WTC11 (cell line): ENCODE data around the gene RHOU. TPM values are rescaled to one million over a fixed set of nuclear protein-coding genes. Genes with fewer than 3 reads are reported as not detected.

ENCODE experiments used
- ATAC-seq: fragments of 200-7000 bp; cut with Tn5 transposase; 2 replicates; pipeline ENCODE4 v1.10.0; 2021; ENCODE audit warnings: mild to moderate bottlenecking, moderate library complexity
- CTCF ChIA-PET: fragments of 300-600 bp; sonication (Branson Sonifier 250); formaldehyde crosslinking; loops from one replicate; lab custom pipeline; 2021; ENCODE audit warnings: antibody characterized with exemption; lab: Charles Lee
- POLR2A ChIA-PET: fragments of 350-600 bp; sonication (Branson Sonifier 250); formaldehyde crosslinking; loops from one replicate; lab custom pipeline; 2021; ENCODE audit warnings: antibody characterized with exemption; lab: Charles Lee
- DNase-seq: peaks from one replicate; pipeline ENCODE4 v3.0.0; 2021; ENCODE audit warnings: low spot score
- H3K27ac Mint-ChIP-seq: 2 replicates; pipeline ENCODE4 v1.8.0; 2021; ENCODE audit warnings: mixed read lengths
- H3K27me3 Mint-ChIP-seq: 2 replicates; pipeline ENCODE4 v1.8.0; 2021; ENCODE audit warnings: low read depth, mild to moderate bottlenecking, moderate library complexity, mixed read lengths
- H3K36me3 Mint-ChIP-seq: 2 replicates; pipeline ENCODE4 v1.8.0; 2021; ENCODE audit warnings: mixed read lengths
- H3K4me1 Mint-ChIP-seq: 2 replicates; pipeline ENCODE4 v1.8.0; 2022; ENCODE audit warnings: mixed read lengths
- H3K4me3 Mint-ChIP-seq: 2 replicates; pipeline ENCODE4 v1.8.0; 2021; ENCODE audit warnings: mild to moderate bottlenecking, moderate library complexity, mixed read lengths
- H3K9me3 Mint-ChIP-seq: 2 replicates; pipeline ENCODE4 v1.8.0; 2021; ENCODE audit warnings: mixed read lengths
- CREM ChIP-seq: sonication (generic); formaldehyde crosslinking; IDR thresholded peaks from 2 replicates; pipeline ENCODE4 v1.8.1; 2022; ENCODE audit warnings: mild to moderate bottlenecking, missing genetic modification reagents, moderate library complexity
- ETV6 ChIP-seq: sonication (generic); formaldehyde crosslinking; IDR thresholded peaks from 2 replicates; pipeline ENCODE4 v1.8.1; 2022; ENCODE audit warnings: mild to moderate bottlenecking, missing genetic modification reagents
- FOXK1 ChIP-seq: sonication (generic); formaldehyde crosslinking; IDR thresholded peaks from 2 replicates; pipeline ENCODE4 v1.8.0; 2022; ENCODE audit warnings: mild to moderate bottlenecking, moderate library complexity, missing genetic modification reagents
- JAZF1 ChIP-seq: fragments of 250-450 bp; sonication (Bioruptor Pico); IDR thresholded peaks from 2 replicates; pipeline ENCODE4 v1.9.0; 2021; ENCODE audit warnings: moderate library complexity, mild to moderate bottlenecking, inconsistent platforms
- NFYB ChIP-seq: sonication (generic); formaldehyde crosslinking; conservative IDR thresholded peaks from 2 replicates; pipeline ENCODE4 v1.8.0; 2022; ENCODE audit warnings: low read depth, missing genetic modification reagents
- RELA ChIP-seq: sonication (generic); formaldehyde crosslinking; IDR thresholded peaks from 2 replicates; pipeline ENCODE4 v1.8.1; 2022; ENCODE audit warnings: missing genetic modification reagents, mild to moderate bottlenecking, borderline replicate concordance
- SMAD4 ChIP-seq: sonication (generic); formaldehyde crosslinking; IDR thresholded peaks from 2 replicates; pipeline ENCODE4 v1.8.0; 2022; ENCODE audit warnings: mild to moderate bottlenecking, missing genetic modification reagents
- SP1 ChIP-seq: sonication (generic); formaldehyde crosslinking; conservative IDR thresholded peaks from 2 replicates; pipeline ENCODE4 v1.8.1; 2022; ENCODE audit warnings: missing genetic modification reagents
- TCF7 ChIP-seq: sonication (generic); formaldehyde crosslinking; IDR thresholded peaks from 2 replicates; pipeline ENCODE4 v1.8.0; 2022; ENCODE audit warnings: mild to moderate bottlenecking, low read depth, missing genetic modification reagents, moderate library complexity
- TEAD1 ChIP-seq: sonication (generic); formaldehyde crosslinking; IDR thresholded peaks from 2 replicates; pipeline ENCODE4 v1.8.0; 2022; ENCODE audit warnings: mild to moderate bottlenecking, missing genetic modification reagents
- TEAD4 ChIP-seq: sonication (generic); formaldehyde crosslinking; IDR thresholded peaks from 2 replicates; pipeline ENCODE4 v1.8.0; 2022; ENCODE audit warnings: mild to moderate bottlenecking, missing genetic modification reagents
- ZNF263 ChIP-seq: sonication (generic); formaldehyde crosslinking; IDR thresholded peaks from 2 replicates; pipeline ENCODE4 v1.8.1; 2022; ENCODE audit warnings: low read depth, mild to moderate bottlenecking, moderate library complexity, missing genetic modification reagents
- ZNF317 ChIP-seq: sonication (generic); formaldehyde crosslinking; IDR thresholded peaks from 2 replicates; pipeline ENCODE4 v1.8.1; 2023; ENCODE audit warnings: low read depth, mild to moderate bottlenecking, moderate library complexity, missing genetic modification reagents, borderline replicate concordance
- total RNA-seq: library from RNA; stranded (reverse); gene quantifications from 3 replicates; pipeline ENCODE4 v1.2.3, GENCODE V29; 2021
- TF ChIP-seq, protein P1 (sequence below): sonication (generic); formaldehyde crosslinking; IDR thresholded peaks from 2 replicates; pipeline ENCODE4 v1.8.1; 2023; ENCODE audit warnings: mild to moderate bottlenecking, missing genetic modification reagents
- TF ChIP-seq, protein P2 (sequence below): fragments of 250-450 bp; sonication (Bioruptor Pico); IDR thresholded peaks from 2 replicates; pipeline ENCODE4 v1.9.0; 2021; ENCODE audit warnings: mild to moderate bottlenecking
- TF ChIP-seq, protein P3 (sequence below): sonication (generic); formaldehyde crosslinking; IDR thresholded peaks from 2 replicates; pipeline ENCODE4 v1.8.0; 2023; ENCODE audit warnings: missing genetic modification reagents
- TF ChIP-seq, protein P4 (sequence below): sonication (generic); formaldehyde crosslinking; IDR thresholded peaks from 2 replicates; pipeline ENCODE4 v1.8.1; 2023; ENCODE audit warnings: mild to moderate bottlenecking, moderate library complexity, missing genetic modification reagents
- TF ChIP-seq, protein P5 (sequence below): sonication (generic); formaldehyde crosslinking; IDR thresholded peaks from 2 replicates; pipeline ENCODE4 v1.8.1; 2022; ENCODE audit warnings: missing genetic modification reagents, borderline replicate concordance
- TF ChIP-seq, protein P6 (sequence below): sonication (generic); formaldehyde crosslinking; IDR thresholded peaks from 2 replicates; pipeline ENCODE4 v1.8.1; 2022; ENCODE audit warnings: mild to moderate bottlenecking, moderate library complexity, missing genetic modification reagents
- TF ChIP-seq, protein P7 (sequence below): sonication (generic); formaldehyde crosslinking; IDR thresholded peaks from 2 replicates; pipeline ENCODE4 v1.8.1; 2023; ENCODE audit warnings: mild to moderate bottlenecking, missing genetic modification reagents, borderline replicate concordance

RHOU gene
- total RNA-seq, 1 experiment from 2014 or later: 6.0 TPM

DNA sequence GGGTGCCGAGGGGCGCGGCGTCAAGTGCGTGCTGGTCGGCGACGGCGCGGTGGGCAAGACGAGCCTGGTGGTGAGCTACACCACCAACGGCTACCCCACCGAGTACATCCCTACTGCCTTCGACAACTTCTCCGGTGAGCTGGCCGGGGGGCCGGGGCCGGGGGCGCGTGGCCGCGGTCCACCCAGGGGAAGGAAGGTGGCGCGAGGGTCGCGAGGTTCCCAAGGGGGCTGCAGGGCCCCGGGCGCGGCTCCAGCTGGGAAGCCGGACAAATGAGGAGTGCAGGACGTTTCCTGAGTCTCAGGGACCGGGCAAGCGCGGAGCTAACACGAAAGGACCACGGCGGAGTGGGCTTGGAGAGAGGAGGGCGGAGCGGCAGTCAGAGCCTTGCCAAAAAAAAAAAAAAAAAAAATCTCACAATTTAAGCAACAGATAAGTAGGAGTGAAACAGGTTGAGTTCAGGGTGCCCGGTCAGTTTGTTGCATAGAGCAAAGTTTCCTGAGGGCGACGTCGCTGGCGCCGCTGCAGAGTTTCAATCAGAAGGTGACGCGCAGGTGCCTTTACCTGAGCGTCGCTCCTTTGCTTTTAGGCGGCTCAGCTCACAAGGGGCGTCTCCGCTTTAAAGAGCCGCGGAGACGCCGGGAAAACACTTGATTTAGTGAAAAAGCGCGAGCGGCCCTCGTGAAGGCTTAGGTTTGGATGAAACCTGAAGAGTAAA is 750 bp downstream of the RHOU start:
- H3K27me3 Mint-ChIP-seq: peaks cover 44% of the 10 kb centered on the region
- peak; percentile 41 for DNase-seq
- CTCF ChIA-PET: interaction anchor here (0.6 to 2.4 kb wide), 23 partner anchors 12 to 746 kb away, joined by 3 to 25 read pairs (median 4); no protein-coding TSS in a partner anchor

DNA sequence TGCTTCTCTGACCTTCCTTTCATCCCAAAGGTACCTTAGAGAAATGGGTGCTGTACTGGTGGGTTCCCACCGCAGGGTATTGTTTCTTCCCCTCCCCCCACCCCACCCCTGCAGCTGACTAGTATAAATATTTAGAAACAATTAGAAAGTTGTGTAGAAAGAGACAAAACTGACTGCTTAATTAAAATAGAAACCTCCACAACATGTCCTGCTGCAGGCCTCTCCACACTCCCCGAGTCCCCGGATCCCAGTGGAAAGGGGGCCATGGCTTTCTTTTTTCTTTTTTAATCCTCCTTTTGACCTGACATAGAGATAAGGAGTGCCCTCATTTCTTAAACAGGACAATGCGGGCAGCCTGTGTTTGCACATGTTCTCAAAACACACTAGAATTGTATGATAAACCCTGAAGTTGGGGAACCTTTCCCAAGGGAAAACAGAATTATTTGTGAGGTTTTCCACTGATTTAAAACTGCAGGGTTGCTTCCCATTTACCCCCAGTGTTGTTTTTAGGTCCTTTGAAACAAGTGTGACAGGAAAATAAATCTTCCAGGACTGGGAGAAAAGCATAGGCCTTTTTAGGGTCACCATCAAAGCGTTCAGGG is 1.7 kb downstream of the RHOU start:
- H3K27ac Mint-ChIP-seq: no peak overlapping the region
- CTCF ChIA-PET: interaction anchor here (1.0 to 2.4 kb wide), 11 partner anchors 11 to 745 kb away, joined by 3 to 25 read pairs (median 3); no protein-coding TSS in a partner anchor
- peak overlapping the region; percentile 80 for H3K4me3 Mint-ChIP-seq
- H3K9me3 Mint-ChIP-seq: no peaks in the 10 kb centered on the region
- POLR2A ChIA-PET: interaction anchor here (0.7 to 0.9 kb wide), 3 partner anchors 14 to 490 kb away, joined by 4 to 8 read pairs (median 4); no protein-coding TSS in a partner anchor
- ATAC-seq (no peak), DNase-seq (no peak)
- H3K27me3 Mint-ChIP-seq: peaks cover 41% of the 10 kb centered on the region
- H3K36me3 Mint-ChIP-seq: peaks cover 9% of the 10 kb centered on the region
- TF ChIP-seq TEAD4: no peak
- no peak for TF ChIP-seq ETV6
- TF ChIP-seq SP1 (CRISPR knock-in tag): no peak
- no peak for TF ChIP-seq RELA
- TF ChIP-seq, protein P1, sequence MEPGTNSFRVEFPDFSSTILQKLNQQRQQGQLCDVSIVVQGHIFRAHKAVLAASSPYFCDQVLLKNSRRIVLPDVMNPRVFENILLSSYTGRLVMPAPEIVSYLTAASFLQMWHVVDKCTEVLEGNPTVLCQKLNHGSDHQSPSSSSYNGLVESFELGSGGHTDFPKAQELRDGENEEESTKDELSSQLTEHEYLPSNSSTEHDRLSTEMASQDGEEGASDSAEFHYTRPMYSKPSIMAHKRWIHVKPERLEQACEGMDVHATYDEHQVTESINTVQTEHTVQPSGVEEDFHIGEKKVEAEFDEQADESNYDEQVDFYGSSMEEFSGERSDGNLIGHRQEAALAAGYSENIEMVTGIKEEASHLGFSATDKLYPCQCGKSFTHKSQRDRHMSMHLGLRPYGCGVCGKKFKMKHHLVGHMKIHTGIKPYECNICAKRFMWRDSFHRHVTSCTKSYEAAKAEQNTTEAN (CRISPR knock-in tag): no peak
- TF ChIP-seq NFYB: no peak
- TF ChIP-seq, protein P2, sequence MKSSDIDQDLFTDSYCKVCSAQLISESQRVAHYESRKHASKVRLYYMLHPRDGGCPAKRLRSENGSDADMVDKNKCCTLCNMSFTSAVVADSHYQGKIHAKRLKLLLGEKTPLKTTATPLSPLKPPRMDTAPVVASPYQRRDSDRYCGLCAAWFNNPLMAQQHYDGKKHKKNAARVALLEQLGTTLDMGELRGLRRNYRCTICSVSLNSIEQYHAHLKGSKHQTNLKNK (CRISPR knock-in tag): no peak
- TF ChIP-seq CREM (CRISPR knock-in tag): no peak
- TF ChIP-seq JAZF1 (CRISPR knock-in tag): no peak
- TF ChIP-seq TCF7 (CRISPR knock-in tag): no peak
- TF ChIP-seq, protein P3, sequence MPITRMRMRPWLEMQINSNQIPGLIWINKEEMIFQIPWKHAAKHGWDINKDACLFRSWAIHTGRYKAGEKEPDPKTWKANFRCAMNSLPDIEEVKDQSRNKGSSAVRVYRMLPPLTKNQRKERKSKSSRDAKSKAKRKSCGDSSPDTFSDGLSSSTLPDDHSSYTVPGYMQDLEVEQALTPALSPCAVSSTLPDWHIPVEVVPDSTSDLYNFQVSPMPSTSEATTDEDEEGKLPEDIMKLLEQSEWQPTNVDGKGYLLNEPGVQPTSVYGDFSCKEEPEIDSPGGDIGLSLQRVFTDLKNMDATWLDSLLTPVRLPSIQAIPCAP (CRISPR knock-in tag): no peak
- H3K4me1 Mint-ChIP-seq: peaks cover 25% of the 10 kb centered on the region

More for the DNA sequence above, 750 bp downstream of the RHOU start:
- ATAC-seq: peak; percentile 58
- TF ChIP-seq SMAD4: no peak
- no peak for TF ChIP-seq TCF7 (CRISPR knock-in tag)
- Mint-ChIP-seq H3K9me3 (no peaks in the 10 kb centered on the region), H3K4me3 (peak overlapping the region; percentile 80), H3K27ac (no peak overlapping the region), H3K4me1 (peaks cover 25% of the 10 kb centered on the region), H3K36me3 (peaks cover 9% of the 10 kb centered on the region)
- POLR2A ChIA-PET: interaction anchor here (0.6 to 0.9 kb wide), 5 partner anchors 13 to 493 kb away, joined by 3 to 8 read pairs (median 4); no protein-coding TSS in a partner anchor

DNA sequence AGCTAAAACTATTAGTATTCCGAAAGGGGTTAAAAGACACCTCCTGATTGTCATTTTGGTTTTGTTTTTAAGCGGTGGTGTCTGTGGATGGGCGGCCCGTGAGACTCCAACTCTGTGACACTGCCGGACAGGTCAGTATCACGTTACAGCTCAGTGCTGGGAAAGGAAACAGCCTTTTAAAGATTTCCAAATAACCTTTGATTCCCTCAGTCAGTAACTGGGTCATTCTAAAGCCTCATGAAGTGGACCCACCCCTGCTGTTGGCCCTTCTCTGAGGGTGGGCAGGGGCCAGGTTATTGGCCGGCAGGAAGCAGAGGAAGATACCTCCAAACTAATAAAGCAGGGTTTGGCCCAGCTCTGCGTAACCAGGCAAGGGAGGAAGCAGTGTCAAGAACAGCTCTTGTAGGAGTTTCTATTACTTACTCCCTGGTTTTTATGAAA is 2.3 kb downstream of the RHOU start:
- POLR2A ChIA-PET: no interaction called here
- H3K27me3 Mint-ChIP-seq: peaks cover 41% of the 10 kb centered on the region
- peaks cover 25% of the 10 kb centered on the region for H3K4me1 Mint-ChIP-seq
- peak overlapping the region; percentile 41; the same call in 1 of the 2 replicates for H3K4me3 Mint-ChIP-seq
- no peak overlapping the region for H3K27ac Mint-ChIP-seq
- ATAC-seq: no peak
- CTCF ChIA-PET: no interaction called here
- no peak for DNase-seq
- peaks cover 9% of the 10 kb centered on the region for H3K36me3 Mint-ChIP-seq
- no peaks in the 10 kb centered on the region for H3K9me3 Mint-ChIP-seq
- TF ChIP-seq, protein P4, sequence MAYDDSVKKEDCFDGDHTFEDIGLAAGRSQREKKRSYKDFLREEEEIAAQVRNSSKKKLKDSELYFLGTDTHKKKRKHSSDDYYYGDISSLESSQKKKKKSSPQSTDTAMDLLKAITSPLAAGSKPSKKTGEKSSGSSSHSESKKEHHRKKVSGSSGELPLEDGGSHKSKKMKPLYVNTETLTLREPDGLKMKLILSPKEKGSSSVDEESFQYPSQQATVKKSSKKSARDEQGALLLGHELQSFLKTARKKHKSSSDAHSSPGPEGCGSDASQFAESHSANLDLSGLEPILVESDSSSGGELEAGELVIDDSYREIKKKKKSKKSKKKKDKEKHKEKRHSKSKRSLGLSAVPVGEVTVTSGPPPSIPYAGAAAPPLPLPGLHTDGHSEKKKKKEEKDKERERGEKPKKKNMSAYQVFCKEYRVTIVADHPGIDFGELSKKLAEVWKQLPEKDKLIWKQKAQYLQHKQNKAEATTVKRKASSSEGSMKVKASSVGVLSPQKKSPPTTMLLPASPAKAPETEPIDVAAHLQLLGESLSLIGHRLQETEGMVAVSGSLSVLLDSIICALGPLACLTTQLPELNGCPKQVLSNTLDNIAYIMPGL (CRISPR knock-in tag): no peak
- TF ChIP-seq, protein P5, sequence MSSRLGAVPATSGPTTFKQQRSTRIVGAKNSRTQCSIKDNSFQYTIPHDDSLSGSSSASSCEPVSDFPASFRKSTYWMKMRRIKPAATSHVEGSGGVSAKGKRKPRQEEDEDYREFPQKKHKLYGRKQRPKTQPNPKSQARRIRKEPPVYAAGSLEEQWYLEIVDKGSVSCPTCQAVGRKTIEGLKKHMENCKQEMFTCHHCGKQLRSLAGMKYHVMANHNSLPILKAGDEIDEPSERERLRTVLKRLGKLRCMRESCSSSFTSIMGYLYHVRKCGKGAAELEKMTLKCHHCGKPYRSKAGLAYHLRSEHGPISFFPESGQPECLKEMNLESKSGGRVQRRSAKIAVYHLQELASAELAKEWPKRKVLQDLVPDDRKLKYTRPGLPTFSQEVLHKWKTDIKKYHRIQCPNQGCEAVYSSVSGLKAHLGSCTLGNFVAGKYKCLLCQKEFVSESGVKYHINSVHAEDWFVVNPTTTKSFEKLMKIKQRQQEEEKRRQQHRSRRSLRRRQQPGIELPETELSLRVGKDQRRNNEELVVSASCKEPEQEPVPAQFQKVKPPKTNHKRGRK (CRISPR knock-in tag): no peak
- TF ChIP-seq ZNF317 (CRISPR knock-in tag) (no peak), ZNF263 (no peak), FOXK1 (CRISPR knock-in tag) (no peak), TEAD1 (CRISPR knock-in tag) (no peak)
- TF ChIP-seq, protein P6, sequence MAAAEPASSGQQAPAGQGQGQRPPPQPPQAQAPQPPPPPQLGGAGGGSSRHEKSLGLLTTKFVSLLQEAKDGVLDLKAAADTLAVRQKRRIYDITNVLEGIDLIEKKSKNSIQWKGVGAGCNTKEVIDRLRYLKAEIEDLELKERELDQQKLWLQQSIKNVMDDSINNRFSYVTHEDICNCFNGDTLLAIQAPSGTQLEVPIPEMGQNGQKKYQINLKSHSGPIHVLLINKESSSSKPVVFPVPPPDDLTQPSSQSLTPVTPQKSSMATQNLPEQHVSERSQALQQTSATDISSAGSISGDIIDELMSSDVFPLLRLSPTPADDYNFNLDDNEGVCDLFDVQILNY (CRISPR knock-in tag): no peak
- TF ChIP-seq, protein P7, sequence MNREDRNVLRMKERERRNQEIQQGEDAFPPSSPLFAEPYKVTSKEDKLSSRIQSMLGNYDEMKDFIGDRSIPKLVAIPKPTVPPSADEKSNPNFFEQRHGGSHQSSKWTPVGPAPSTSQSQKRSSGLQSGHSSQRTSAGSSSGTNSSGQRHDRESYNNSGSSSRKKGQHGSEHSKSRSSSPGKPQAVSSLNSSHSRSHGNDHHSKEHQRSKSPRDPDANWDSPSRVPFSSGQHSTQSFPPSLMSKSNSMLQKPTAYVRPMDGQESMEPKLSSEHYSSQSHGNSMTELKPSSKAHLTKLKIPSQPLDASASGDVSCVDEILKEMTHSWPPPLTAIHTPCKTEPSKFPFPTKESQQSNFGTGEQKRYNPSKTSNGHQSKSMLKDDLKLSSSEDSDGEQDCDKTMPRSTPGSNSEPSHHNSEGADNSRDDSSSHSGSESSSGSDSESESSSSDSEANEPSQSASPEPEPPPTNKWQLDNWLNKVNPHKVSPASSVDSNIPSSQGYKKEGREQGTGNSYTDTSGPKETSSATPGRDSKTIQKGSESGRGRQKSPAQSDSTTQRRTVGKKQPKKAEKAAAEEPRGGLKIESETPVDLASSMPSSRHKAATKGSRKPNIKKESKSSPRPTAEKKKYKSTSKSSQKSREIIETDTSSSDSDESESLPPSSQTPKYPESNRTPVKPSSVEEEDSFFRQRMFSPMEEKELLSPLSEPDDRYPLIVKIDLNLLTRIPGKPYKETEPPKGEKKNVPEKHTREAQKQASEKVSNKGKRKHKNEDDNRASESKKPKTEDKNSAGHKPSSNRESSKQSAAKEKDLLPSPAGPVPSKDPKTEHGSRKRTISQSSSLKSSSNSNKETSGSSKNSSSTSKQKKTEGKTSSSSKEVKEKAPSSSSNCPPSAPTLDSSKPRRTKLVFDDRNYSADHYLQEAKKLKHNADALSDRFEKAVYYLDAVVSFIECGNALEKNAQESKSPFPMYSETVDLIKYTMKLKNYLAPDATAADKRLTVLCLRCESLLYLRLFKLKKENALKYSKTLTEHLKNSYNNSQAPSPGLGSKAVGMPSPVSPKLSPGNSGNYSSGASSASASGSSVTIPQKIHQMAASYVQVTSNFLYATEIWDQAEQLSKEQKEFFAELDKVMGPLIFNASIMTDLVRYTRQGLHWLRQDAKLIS (CRISPR knock-in tag): no peak
